Activated CD4-positive, alpha-beta T cell treated with anti-CD3 and anti-CD28 coated beads, Interleukin-2, Interleukin-4, amounts not matched to agents 100 ng/mL and 50 ng/mL, durations not matched to agents 16 hours and 8 hours (primary cell): ENCODE results near the gene TUSC2.

Experiments
- DNase-seq: peaks from one replicate; pipeline ENCODE4 v3.0.0-alpha.2; 2020; ENCODE audit warnings: low spot score

TUSC2 gene, protein sequence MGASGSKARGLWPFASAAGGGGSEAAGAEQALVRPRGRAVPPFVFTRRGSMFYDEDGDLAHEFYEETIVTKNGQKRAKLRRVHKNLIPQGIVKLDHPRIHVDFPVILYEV

DNA sequence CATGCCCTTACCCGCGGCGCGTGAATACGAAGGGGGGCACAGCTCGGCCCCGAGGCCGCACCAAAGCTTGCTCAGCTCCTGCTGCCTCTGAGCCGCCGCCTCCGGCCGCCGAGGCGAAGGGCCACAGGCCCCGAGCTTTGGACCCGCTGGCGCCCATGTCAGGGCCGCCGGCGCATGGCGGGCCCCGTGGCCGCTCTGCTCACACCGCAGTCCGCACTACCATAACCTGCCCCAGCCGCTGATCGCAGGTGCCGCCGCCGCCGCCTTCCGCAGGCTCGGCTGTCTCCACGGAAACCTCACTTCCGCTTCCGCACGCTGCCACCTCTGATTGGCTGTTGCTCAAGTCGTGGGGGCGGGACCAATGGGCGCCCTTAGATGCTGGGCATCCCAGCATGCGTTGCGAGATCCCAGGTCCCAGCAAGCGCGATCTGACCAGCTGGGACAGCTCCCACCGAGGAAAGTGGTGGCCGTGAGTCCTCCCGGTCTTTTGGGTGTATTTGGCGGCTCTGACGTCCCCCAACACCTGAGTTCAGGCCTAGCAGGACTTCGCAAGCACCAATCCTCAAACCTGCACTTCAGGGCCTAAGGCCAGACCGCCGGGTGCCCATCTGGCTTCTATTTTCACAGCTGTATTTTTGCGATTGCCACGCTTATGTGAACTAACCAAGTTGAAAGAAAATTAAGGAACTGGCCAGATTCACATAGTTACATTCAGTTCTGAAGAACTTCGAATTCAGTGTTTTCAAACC is at the start of gene TUSC2:
TUSC2 (minus strand) TSS at position 281 of the 749 bp plus-strand sequence; CDS start at position 157, 124 bp downstream.
- DNase-seq, result peak; percentile 97

- DNase-seq, result no peak
Measured at GRCh38 chr3:50375258-50375931, 47.4 kb upstream of the TUSC2 start.

DNA sequence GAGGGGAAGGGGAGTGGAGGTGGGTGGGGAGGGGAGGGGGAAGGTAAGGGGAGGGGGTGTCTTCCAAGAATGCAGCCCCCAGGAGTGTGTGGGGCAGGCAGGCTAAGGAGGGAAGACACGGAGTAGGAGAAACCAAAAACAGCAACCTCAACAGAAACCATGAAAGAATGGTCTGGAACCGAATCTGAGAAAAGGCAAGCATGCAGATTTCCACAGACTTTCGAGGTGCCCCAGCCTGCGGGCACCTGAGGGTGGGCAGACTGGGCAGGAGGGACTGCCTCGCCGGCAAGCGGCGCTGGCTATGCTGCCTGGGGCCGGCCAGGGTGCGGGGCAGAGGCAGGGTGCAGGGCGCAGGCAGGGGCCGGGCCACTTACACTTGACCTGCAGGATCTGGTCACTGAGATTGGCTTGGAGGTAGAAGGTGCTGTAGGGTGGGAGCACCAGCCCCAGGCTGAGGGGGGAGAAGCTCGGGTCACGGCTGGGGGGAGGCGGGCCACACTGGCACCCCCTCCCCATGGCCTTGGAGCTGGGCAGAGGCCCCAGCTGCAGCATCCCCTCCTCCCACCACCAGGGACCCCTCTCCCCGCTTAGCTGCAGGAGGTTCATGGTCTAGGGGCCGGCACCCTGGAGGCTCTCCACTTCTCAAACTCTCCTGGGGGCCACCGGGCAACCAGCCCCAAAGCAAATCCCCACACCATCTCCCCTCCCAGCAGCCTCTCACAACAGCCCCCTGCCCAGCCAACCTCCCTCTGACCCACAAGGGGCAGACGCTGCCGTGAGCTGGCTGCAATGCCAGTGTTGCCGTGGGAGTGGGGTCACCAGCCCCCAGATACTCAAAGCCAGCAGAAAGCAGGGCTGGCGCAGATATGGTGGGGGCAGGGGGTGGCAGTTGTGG is 46.6 kb upstream of the TUSC2 start:
- DNase-seq, result no peak

DNA sequence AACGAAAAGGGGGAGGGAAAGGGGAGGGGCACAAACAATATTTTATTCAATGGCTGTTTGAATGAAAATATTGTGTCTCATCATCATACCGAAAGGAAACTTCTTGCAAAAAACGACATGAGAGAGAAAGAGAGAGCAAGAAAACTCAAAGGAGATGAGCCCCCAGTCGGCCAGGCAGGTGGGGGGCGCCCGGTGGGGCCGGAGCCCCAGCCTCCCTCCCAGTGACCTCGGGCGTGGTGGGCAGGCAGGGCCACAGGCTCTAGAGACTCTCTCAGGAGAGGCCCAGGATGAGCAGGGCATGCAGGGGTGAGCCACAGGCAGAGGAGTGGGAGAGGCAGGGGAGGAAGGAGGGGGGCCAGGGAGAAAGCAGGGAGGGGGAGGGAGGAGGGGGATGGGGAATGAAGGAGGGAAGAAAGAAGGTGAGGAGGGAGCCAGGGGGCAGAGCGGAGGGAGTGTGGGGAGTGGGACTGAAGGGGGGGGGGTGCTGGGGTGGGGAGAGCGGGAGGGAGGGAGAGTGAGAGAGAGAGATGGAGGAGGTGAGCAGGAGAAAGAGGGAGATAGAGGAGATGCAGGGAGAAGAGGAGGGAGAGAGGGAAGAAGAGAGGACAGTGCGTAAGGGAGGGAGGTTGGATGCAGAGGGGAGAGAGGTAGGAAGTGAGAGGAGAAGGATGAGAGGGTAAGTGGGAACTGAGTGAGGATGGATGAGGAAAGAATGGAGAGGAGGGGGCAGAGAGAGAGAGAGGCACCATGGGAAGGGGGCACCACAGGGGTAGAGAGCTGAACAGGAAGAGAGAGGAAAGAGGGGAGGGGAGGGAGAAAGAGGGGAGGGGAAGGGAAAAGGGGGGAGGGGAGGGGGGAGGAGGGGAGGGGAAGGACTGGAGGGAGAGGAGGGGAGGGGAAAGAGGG is 45.4 kb upstream of the TUSC2 start:
- no peak for DNase-seq

GRCh38 chr3:50372349-50372748 is 44.3 kb upstream of the TUSC2 start:
- DNase-seq, result no peak

GRCh38 chr3:50371133-50371685 is 43.2 kb upstream of the TUSC2 start:
- DNase-seq, result no peak

DNA sequence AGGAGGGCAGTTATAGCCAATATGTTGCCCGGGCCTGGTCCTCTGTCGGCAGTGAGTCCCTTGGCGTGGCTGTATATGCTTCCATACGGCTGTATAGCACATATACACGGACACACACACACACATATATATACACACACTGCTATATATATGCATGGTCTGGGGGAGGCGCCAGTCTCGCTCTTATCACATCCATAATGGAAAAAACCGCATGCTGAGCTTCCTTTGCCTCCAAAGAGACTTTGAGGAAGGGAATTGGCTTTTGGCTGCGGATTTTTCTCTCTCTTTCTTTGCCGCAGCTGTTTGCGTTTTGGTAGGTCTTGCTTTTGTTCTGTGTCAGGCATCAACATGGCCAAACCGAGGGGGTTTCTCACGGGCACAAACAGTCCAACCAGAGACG is 42.6 kb upstream of the TUSC2 start:
- no peak for DNase-seq

DNA sequence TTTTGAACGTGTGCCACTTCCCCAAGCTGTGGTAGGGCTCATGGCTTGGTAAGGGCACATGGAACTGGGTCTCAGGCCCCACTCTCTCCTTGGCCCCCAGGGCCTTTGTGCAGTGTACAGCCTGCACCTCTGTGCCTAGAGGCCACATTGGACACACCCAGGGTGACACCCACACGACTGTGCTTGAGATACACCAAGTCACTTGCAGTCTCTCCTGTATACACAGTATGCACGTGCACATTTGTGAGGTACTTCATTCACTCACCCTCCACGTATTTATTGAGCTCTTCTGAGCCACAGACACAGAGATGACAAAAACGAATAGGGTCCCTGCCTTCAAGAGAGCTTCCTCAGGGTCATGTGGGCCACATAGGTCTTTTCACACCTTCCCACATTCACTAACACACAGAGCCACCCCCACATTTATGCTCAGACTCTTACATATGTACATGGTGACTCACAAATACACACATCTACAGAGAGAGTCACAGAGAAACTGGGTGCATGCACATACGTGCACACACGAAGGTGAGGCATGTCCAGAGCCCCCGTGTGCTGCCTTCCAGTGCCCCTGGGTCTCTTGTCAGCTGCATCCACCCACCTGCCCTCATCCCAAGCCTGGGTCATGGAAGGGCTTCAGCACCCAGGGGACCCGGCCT is 41.1 kb upstream of the TUSC2 start:
- DNase-seq, result no peak

DNA sequence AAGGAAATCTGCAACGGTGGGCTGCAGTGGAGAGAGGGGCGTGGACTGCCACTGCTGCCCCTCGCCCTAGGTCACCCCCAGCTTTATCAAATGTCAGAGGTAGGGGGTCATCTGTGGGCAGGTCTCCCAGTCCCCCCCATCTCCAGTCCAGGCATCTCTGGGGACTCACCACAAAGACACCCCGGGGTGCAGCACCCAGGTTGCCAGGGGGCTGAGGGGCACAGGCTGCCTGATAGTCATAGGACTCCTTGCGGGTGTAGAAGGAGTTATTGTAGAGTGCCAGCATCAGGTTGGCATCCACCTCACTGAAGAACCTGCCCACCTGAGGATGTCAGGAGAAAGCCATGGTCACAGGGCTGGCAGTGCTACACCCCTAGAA is 37.8 kb upstream of the TUSC2 start:
- no peak for DNase-seq

GRCh38 chr3:50365080-50365841 is 37.2 kb upstream of the TUSC2 start:
- DNase-seq, result peak; percentile 94

DNA sequence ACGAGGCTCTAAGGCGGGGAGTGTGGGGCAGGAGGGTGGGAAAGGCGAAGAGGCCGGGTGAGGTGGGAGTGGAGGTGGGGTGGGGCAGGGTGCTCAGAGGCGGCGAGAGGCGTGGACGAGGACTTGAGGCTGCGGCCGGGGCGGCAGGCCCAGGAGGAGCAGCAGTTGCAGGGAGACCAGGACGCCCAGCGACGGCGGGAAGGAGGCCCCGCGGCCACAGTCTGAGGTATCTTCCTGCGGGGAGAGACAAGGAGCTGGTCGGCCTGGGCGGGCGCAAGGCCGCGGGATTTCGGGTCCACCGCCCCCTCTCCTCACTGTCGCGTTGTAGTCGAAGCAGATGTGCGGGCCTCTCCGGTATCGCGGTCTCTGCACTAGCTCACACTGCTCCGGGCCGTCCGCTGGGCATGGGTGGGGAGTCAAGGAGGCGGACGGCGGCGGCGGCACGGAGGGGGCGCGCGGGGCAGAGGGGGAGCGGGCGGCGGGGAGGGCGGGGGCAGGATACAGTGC is 36.6 kb upstream of the TUSC2 start:
- DNase-seq, result no peak

- no peak for DNase-seq
Measured at GRCh38 chr3:50359760-50360110, 31.7 kb upstream of the TUSC2 start.

- peak; percentile 99 for DNase-seq
Measured at GRCh38 chr3:50358911-50359759, 31.1 kb upstream of the TUSC2 start, which contains the start of gene TMEM115. Gene TMEM115 (minus strand): TSS chr3:50359521. CDS start chr3:50359063, 458 bp downstream.

GRCh38 chr3:50358355-50358910 is 30.4 kb upstream of the TUSC2 start:
- DNase-seq, result no peak

DNA sequence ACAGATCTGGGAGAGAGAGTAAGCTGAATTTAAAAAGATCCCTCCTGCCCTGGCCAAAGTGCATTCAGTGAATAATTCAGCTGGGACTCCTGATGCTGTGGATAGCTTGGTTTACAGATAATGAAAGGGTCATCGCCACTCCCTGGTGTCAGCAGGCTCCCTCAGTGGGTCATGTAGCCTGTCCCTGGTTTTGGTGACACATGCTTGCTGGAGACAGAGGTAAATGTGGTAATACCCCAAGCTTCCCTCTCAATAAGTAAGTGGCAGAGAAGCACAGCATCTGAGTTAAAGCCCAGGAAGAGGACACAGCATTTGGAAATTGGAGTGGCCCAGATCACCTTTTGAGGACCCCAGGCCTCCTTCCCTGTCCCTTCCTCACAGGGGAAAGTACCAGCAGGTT is 29.5 kb upstream of the TUSC2 start:
- DNase-seq, result no peak

DNA sequence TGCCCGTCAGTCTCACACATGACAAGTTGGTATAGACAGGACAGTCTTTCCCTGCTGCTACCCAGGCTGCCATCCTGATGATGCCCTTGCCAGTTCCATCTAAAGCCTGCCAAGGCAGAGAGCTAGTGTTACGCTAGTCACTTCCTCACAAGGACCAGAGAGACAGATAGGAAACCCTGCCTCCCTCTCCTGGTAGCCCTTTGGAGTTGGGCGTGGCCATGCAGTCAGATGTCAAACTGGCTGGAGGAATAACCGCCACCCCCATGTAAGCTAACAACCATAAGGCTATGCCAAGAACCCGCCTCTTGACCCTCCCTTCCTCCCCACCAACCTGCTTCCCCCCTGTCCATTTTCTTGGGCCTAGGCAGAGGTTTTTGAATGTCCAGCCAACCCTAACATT is 28.5 kb upstream of the TUSC2 start:
- no peak for DNase-seq

DNA sequence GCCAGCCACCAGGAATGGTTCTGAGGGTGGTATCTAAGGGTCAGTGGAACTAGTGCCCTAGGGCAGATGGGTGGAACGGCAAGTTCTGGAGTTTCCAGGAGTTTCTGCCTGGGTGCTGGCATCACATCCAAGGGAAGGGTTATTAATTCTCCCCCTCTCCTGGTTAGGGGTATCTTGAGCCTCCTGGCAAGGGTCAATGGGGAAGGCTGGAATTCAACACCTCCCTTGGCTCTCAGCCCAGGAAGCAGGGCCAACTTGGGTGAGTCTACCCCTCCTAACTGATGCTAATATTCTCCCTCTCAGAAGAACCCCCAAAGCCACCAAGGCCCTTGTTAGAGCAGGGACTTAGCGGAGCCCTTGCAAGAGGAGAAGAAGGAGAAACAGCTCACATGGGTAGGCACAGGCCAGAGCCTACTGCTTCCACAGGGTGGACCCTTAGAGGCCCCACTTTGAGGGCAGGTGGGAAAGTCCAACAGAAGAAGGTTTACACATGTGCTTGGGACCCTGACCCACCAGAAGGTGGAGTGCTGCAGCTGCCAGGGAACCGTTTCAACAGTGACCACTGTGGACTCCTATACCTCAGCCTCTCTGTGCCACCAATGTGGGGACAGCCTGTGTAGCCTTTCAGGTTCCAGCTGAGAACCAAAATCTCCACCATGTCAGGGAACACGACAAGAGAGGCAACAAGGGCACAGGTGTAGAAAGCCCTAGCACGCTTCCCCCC is 28.0 kb upstream of the TUSC2 start:
- DNase-seq, result no peak

DNA sequence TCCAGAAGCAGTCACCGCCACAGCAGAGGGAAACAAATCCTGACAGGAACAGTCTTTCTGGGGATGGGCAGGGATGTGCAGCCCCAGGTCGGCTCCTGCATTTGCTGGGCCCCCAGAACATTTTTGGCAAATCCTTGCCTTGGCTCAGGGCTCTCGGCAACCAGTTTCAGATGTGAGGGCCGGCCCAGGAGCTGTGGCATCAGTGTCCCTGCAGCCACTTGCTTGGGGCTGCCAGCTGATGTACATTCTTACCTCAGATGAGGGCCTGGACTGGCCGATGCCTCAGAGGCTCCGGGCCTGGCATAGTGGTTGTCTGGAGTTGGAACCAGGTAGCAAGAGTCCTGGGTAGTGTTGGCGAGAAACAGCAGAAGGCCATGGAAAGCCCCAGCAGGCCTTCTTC is 26.8 kb upstream of the TUSC2 start:
- no peak for DNase-seq
